NCI-H226 (cell line): ENCODE data around the gene KRTAP10-12.
A peak's percentile ranks its signal among the peaks of the same experiment; 100 is the strongest.

Source experiments
- DNase-seq: peaks from one replicate; pipeline ENCODE4 v3.0.0-alpha.2; 2015

The KRTAP10-12 gene

DNA sequence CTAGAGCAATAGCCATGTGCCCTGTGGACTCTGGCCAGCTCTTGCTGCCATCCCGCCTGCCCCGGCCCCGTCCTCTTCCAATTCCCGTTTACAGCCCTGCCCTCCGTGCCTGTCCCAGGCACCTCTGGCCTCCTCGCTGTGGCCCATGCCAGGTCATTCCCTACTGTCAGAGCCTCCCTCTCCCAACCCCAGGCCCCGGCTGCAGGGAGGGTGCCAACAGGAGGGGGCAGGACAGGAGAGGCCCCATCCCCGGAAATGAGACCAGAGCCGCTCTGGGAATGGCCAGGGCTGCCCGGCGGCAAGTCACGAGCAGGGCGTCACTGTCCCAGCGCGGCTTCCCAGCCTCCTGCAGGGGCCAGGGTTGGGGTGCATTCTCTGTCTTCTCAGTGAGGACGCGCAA is 37.9 kb downstream of the KRTAP10-12 start:
- DNase-seq, result no peak

DNA sequence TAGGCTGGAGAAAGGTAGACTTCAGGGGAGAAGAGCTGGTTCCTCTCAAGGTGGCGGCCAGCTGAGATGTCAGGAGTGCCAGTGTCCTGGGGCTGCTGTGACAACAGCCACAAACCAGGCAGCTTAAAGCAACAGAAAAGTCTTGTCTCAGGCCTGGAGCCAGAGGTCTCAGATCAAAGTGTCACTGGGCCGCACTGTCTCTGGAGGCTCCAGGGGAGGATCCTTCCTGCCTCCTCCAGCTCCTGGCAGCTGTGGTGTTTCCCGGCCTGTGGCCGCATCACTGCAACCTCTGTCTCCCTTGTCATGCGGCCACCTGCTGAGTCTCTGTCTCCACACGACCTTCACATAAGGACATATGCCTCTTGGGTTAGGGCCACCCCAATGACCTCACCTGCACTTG is 38.8 kb downstream of the KRTAP10-12 start:
- no peak for DNase-seq

DNA sequence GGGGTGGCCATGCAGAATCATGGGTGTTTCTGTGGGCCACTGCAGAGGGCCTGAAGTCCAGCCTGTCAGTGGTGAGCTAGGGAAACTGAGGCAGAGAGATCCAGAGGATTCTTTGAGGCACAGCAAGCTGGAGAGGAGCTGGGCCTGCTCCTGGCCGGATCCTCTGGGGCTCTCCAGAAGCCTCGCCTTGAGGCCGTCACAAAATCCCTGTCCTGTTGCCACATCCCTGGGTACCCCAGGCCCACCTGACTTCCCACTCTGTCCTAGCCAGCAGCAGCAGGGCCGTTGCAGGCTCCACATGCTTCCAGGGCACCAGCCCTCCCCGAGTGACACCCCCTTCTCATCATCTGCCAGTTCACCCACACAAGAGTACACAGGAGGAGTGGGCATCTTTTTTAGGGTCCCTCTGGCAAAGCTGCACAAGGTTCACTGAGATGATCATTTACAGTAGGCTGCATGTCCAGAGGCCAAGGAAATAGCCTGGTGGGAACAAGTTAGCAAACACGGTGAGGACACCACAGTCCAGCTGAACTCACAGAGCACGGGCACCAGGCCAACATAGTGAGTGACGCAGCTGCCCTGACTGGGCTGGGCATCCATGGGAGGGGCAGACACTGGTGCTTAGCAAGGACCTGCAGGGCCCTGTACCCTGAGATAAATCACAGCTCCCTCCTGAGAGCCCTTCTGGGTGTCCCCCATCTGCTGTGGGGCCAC is 39.5 kb downstream of the KRTAP10-12 start:
- DNase-seq, result no peak

DNA sequence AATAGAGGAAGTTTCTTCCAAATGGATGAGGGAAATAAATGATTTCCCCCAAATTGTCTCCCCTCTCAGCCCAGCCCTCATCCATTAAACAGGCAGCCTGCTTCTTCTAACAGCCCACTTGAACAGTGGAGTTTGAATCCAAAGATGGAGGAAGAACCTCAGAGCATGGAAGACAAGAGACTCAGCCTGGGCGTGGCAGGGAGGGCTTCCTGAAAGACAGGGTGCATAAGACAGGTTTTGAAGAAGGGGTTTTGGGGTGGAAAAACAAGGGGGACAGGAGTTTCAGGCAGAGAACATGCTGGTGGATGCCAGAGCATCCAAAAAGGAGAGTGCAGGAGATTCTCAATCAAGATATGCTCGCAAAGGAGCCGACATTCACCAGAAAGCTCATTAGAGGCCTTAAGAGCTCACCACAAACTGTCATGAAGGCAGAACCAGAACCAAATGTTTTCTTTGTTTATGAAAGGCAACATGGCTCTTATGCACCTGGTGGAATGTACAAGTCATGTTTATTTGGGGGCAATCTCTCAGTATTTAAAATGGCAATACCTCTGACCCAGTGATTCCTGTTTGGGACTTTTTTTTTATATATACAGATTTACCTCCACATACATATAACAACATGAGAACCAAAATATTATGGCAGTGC is 40.9 kb downstream of the KRTAP10-12 start:
- DNase-seq, result no peak

DNA sequence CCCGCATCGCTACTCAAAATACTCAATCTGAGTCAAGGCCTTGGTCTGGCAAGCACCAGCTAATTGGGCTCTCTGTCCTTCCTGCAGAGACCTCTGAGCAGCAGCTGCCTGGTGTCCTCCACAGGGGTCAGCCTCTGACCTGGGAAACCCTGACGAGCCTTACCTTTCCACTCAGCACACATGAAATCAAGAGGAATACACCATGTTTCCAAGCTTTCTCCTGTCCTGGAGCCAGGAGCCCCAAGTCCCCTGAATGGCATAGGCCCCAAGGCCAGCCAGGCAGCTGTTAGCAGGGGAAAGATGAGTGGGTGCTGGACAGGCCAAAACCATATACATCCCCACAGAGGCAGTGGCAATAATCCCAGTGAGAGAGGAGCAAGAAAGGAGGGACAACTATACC is 41.6 kb downstream of the KRTAP10-12 start:
- DNase-seq, result no peak

DNA sequence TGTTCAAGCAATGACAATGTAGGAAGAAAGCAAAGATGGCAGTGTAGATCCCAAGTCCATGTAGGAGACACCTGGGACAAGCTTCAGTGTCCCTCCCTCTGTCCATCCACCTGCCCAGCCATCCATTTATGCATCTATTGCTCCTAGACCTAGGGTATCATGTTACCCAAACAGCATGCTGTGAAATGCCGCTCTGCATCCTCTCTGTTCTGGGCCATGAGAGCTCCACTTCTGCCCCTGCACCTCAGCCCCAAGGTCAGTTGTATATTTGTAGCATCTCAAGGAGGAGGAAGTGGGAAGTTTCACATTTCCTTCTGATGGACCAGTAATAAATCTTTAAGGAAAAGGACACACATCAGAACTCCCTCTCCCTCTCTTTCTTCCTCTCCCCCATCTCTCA is 42.3 kb downstream of the KRTAP10-12 start:
- no peak for DNase-seq

DNA sequence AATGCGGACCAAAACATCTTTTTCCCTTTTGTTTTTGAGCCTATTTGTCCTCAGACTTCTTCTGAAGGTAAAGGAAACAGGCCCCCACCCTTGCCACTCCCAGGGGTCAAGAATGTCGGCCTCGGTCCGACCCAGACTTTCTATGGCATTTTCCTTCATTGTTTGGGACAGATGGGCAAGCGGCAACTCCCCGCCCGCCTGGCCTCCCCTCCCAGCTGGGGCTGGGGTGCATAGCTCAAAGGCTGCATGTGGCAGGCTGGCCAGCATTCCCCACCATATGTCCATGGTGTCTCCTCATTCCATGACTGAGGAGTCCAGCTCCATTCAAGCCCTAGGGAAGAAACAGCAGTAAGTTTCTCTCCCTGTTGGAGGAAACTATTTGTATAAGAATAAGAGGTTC is 43.8 kb downstream of the KRTAP10-12 start:
- DNase-seq, result no peak

DNA sequence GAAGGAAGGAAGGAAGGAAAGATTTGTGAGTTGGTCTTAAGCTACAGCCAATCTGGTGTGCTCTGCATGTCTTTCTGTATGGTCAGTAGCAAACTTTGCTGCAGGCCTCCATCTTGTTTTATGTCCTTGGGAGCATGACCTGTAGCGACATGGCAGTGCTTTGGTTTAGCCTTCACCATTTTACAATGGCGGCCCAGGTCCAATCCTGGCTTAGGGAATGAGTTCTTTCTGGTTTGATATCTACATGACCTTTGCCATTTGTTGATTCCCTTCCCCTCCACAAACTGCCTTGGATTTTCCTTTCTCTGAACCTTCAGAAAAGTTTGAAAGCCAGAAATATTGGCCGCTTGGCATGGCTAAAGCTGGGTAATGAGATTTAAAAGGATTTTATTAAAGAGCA is 44.9 kb downstream of the KRTAP10-12 start:
- DNase-seq, result no peak

DNA sequence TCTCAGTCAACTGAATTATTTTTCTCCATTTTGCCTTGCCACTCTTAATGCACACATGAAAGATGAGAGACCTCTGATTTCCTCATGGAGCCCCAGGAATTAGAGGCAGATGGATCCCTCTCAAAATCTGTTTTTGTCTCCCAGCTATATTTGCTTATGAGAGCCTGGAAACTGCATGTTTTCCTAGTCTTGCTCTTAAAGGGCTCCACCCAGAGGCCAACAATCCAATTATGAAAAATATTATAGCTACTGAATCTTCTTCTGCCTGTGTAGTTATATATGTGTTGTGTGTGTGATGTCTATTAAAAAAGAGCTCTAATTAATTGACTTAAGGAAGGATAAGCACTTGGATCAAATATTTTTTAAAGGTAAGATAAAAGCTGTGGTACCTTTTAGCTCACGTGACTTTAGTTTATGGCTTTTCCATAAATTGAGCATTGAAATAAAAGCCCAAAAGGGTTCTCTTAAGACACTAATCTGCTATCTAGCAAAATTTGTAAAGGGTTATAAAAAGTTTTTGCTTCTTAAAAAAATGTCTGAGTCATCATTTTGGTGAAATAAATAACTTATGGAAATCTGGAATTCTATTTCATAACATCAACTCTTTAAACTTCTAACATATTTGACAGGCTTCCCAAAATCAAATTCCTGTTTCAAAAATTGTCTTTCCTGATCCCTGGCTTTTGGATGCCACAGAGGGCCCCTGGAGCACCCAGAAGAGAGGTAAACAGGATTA is 45.6 kb downstream of the KRTAP10-12 start:
- DNase-seq, result peak; percentile 10
